Raji (cell line): ENCODE measurements around the gene OXA1L.

Experiments
- POLR2A ChIP-seq: IDR thresholded peaks from 2 replicates; pipeline ENCODE4 v1.6.1; 2011; ENCODE audit warnings: low read depth, low read length, control low read depth; ENCODE audit not compliant: insufficient read depth

OXA1L gene

GRCh38 chr14:22766457-22767322 lies at the start of gene OXA1L:
TSS of gene OXA1L (plus strand) at chr14:22766688. CDS start at chr14:22766702, 14 bp downstream.
- TF ChIP-seq POLR2A, result peak; percentile 88

GRCh38 chr14:22718091-22718490 lies 48.4 kb upstream of the OXA1L start:
- no peak for TF ChIP-seq POLR2A

DNA sequence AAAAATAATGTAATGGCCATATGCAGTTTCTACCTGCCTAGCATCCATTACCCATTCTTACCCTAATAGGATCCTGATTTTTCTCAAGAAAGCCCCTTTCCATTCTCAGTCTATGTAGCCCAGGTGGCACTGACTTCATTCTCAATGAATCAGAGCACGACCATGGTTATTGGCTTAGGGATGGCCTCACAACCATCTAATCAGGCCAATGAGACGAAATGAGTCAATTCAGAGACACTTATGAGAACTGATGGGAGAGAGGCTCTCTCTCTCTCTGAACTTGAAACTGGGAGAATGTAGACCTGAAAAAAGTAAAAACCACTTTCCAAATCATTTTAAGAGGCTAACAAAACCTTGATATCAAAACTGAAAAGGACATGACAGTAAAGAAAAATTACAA lies 45.3 kb upstream of the OXA1L start:
- TF ChIP-seq POLR2A, result no peak

DNA sequence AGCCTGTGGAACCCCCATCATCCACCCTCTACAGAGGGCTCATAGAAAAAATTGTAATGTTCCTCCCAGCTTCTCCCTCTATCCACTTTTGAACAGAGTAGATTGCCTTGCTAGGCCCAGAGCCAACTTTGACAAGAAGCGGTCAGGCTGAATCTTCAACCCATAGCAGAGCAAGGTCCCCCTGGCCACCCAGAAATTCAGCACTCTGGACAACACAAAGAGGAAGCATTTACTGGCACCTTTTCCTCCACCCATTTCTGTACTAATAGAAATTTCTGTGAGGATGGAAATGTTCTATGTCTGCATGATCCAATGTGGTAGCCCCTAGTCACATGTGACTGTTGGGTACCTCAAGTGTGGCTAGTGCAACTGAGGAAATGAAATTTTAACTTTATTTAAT lies 42.7 kb upstream of the OXA1L start:
- TF ChIP-seq POLR2A, result no peak

GRCh38 chr14:22726012-22726411 lies 40.5 kb upstream of the OXA1L start:
- TF ChIP-seq POLR2A, result no peak

GRCh38 chr14:22733829-22734228 lies 32.7 kb upstream of the OXA1L start:
- no peak for TF ChIP-seq POLR2A

DNA sequence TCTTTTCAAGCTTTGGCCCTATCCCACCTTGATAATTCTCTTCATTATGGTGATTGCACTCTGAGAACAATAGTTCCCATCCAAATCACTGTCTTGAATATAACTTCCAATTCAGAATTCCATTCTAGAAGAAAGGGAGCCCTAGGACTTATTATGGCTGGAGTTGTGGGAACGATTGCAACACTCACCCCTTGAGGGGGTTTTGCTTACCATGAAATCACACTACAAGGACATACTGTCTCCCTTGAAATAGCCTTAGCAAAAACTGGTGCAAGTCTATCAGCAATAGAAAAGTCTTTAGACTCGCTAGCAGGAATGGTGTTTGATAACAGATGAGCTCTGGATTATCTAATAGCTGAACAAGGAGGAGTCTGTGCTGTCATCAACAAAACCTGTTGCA lies 31.4 kb upstream of the OXA1L start:
- no peak for TF ChIP-seq POLR2A

- TF ChIP-seq POLR2A, result no peak
Observed at GRCh38 chr14:22737052-22737451, 29.4 kb upstream of the OXA1L start.

DNA sequence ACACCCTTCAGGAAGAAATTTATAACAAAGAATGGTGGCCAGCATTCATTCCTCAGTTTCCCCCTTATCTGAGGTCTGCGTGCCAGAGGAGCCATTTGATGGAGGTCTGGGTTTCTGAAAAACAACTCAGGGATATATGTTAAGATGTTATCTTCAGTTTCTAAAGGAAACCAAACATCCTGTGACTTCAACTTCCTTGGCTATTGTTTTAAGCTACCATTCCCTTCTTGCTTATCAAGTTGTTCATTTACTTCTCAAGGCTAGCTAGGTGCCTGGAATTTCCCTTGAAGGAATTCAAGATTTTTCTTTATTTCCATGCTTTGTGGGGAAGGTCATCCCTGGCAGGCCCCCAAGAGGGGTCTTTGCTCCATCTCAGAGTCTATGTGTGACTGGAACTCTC lies 27.1 kb upstream of the OXA1L start:
- TF ChIP-seq POLR2A, result no peak

DNA sequence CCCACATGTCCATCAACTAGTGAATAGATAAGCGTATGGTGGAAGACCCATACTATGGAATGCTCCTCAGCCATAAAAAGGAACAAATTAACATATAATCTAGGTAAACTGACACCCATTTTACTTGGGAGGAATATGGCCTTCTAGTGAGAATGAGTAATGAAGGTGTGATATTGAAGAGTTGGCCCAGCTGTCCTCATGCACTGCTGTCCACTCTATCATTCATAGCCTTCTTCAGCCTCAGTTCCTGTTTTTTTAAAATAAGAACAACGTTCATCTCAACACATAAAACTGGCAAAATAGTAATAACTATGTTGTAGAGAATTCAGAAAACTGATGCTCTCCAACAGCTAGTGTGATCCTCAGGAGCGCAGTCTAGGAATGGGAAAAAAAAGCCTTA lies 26.5 kb upstream of the OXA1L start:
- no peak for TF ChIP-seq POLR2A

DNA sequence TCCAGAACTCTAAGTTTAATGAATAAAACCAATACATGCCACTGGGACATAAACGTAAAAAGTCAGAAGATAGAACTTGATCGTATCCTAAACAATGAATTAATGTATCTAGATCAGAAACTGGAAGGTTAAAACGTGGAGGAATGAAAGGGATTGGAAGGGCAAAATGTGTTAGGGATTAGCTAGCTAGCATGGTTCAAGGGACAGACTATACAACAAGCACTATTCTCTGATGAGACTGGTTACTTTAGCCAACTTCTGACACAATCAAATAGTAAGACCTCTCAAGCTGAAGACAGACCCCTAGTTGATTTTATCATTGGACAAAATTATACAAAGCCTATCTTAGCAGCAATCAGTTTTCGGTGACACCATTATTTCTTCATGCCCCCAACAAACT lies 18.7 kb upstream of the OXA1L start:
- no peak for TF ChIP-seq POLR2A

- no peak for TF ChIP-seq POLR2A
Observed at GRCh38 chr14:22748206-22748605, 18.3 kb upstream of the OXA1L start.

DNA sequence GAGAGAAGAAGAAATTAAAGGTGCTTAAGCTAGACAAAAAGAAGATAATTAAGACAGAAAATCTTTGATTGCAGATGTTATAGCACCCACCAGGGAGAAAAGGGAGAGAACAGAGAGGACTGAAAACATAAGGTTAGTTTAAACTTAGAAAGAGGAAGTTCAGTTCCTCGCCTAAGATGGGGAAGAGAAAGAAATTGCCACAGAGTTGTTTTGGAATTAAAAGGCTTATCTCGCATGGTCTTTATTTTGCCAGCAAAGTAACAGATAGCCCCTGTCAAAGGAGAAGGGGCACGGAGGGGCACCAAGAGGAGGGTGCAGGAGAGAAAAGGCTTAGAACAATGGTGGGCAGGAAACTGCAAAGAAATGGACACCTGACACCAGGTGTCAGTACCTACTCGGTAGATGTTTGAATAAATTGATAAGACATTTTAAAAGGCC lies 17.8 kb upstream of the OXA1L start:
- TF ChIP-seq POLR2A, result no peak

- no peak for TF ChIP-seq POLR2A
Observed at GRCh38 chr14:22752422-22752821, 14.1 kb upstream of the OXA1L start.

- no peak for TF ChIP-seq POLR2A
Observed at GRCh38 chr14:22753586-22753985, 12.9 kb upstream of the OXA1L start.

GRCh38 chr14:22761734-22762133 lies 4.8 kb upstream of the OXA1L start:
- TF ChIP-seq POLR2A, result no peak

DNA sequence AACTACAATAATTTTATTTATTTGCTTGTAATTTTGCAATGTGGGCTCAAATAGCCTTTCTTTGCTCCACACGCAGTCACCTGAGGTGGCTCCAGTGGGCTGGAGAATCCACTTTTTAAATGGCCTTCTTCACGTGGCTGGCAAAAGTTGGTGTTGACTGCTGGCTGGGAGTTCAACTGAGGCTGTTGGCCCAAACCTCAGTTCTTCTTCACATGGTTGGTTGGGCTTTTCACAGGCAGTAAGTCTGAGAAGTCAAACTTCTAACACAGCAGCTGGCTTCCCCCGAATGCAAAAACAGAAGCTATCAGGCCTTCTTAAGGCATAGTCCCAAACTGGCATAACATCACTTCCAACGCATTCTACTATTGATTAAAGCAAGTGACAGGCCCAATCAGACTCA lies 2.1 kb upstream of the OXA1L start:
- TF ChIP-seq POLR2A, result no peak
